Osteocyte (in vitro differentiated cells): ENCODE measurements around the gene FYB1. TPM values are rescaled to one million over a fixed set of nuclear protein-coding genes. Genes with fewer than 3 reads are reported as not detected.

Source experiments
- DNase-seq: peaks from one replicate; pipeline ENCODE4 v3.0.0; 2021; ENCODE audit warnings: mixed read lengths; ENCODE audit not compliant: unreplicated experiment; ENCODE audit errors: extremely low spot score
- H3K27ac Mint-ChIP-seq: one replicate; pipeline ENCODE4 v1.8.0; 2021; ENCODE audit warnings: mild to moderate bottlenecking, mixed read lengths; ENCODE audit not compliant: unreplicated experiment
- H3K27me3 Mint-ChIP-seq: one replicate; pipeline ENCODE4 v1.8.0; 2021; ENCODE audit warnings: mixed read lengths; ENCODE audit not compliant: unreplicated experiment
- H3K36me3 Mint-ChIP-seq: one replicate; pipeline ENCODE4 v1.8.0; 2021; ENCODE audit warnings: mixed read lengths; ENCODE audit not compliant: unreplicated experiment
- H3K4me1 Mint-ChIP-seq: one replicate; pipeline ENCODE4 v1.8.0; 2021; ENCODE audit warnings: mixed read lengths; ENCODE audit not compliant: unreplicated experiment
- H3K4me3 Mint-ChIP-seq: one replicate; pipeline ENCODE4 v1.8.0; 2021; ENCODE audit warnings: mild to moderate bottlenecking, moderate library complexity, mixed read lengths; ENCODE audit not compliant: unreplicated experiment
- H3K9me3 Mint-ChIP-seq: one replicate; pipeline ENCODE4 v1.8.0; 2021; ENCODE audit warnings: mixed read lengths; ENCODE audit not compliant: unreplicated experiment
- CTCF ChIP-seq: fragments of 200-600 bp; sonication (generic); IDR thresholded peaks from 2 replicates; pipeline ENCODE4 v1.5.0; 2021; ENCODE audit warnings: antibody characterized with exemption, mild to moderate bottlenecking, moderate library complexity
- total RNA-seq: library from RNA; stranded (reverse); gene quantifications from 2 replicates; pipeline ENCODE4 v1.2.1, GENCODE V29; 2021

FYB1 gene
- total RNA-seq, 1 donor from 2014 or later = not detected

- no peak for TF ChIP-seq CTCF
- H3K27me3 Mint-ChIP-seq = no peaks in the 10 kb centered on the region
- H3K27ac Mint-ChIP-seq = no peak overlapping the region
- no peak overlapping the region for H3K4me3 Mint-ChIP-seq
- H3K36me3 Mint-ChIP-seq = no peaks in the 10 kb centered on the region
- DNase-seq = no peak
- peaks cover 14% of the 10 kb centered on the region for H3K4me1 Mint-ChIP-seq
- no peaks in the 10 kb centered on the region for H3K9me3 Mint-ChIP-seq
Observed at GRCh38 chr5:39167141-39167971, 52.0 kb downstream of the FYB1 start.

- no peak for TF ChIP-seq CTCF
- peaks cover 12% of the 10 kb centered on the region for H3K4me1 Mint-ChIP-seq
- peaks cover 2% of the 10 kb centered on the region for H3K27me3 Mint-ChIP-seq
- no peak for DNase-seq
- H3K36me3 Mint-ChIP-seq = no peaks in the 10 kb centered on the region
- H3K9me3 Mint-ChIP-seq = no peaks in the 10 kb centered on the region
- H3K27ac Mint-ChIP-seq = no peak overlapping the region
- H3K4me3 Mint-ChIP-seq = no peak overlapping the region
Observed at GRCh38 chr5:39164529-39165402, 54.6 kb downstream of the FYB1 start.

- Mint-ChIP-seq H3K27ac (no peak overlapping the region), H3K27me3 (peaks cover 7% of the 10 kb centered on the region), H3K36me3 (no peaks in the 10 kb centered on the region), H3K9me3 (no peaks in the 10 kb centered on the region), H3K4me1 (peaks cover 8% of the 10 kb centered on the region), H3K4me3 (no peak overlapping the region)
- DNase-seq = no peak
- no peak for TF ChIP-seq CTCF
Observed at GRCh38 chr5:39164016-39164415, 55.3 kb downstream of the FYB1 start.

GRCh38 chr5:39161578-39161977 lies 57.8 kb downstream of the FYB1 start:
- H3K36me3 Mint-ChIP-seq = no peaks in the 10 kb centered on the region
- H3K4me1 Mint-ChIP-seq = peaks cover 6% of the 10 kb centered on the region
- no peak overlapping the region for H3K27ac Mint-ChIP-seq
- DNase-seq = no peak
- peaks cover 7% of the 10 kb centered on the region for H3K27me3 Mint-ChIP-seq
- TF ChIP-seq CTCF = no peak
- no peaks in the 10 kb centered on the region for H3K9me3 Mint-ChIP-seq
- no peak overlapping the region for H3K4me3 Mint-ChIP-seq
